Ishikawa (cell line): ENCODE results near the gene TMEFF2.

Experiments
- CEBPB ChIP-seq: IDR thresholded peaks from 2 replicates; pipeline ENCODE4 v1.6.1; 2012
- CREB1 ChIP-seq: IDR thresholded peaks from 2 replicates; pipeline ENCODE4 v1.6.1; 2012; ENCODE audit warnings: low read depth
- EGR1 ChIP-seq: IDR thresholded peaks from 2 replicates; pipeline ENCODE4 v1.6.1; 2012
- EP300 ChIP-seq: IDR thresholded peaks from 2 replicates; pipeline ENCODE4 v1.6.1; 2012; ENCODE audit warnings: borderline replicate concordance
- FOXM1 ChIP-seq: IDR thresholded peaks from 2 replicates; pipeline ENCODE4 v1.6.1; 2012; ENCODE audit warnings: low read depth, borderline replicate concordance
- NFIC ChIP-seq: IDR thresholded peaks from 2 replicates; pipeline ENCODE4 v1.6.1; 2012
- RAD21 ChIP-seq: IDR thresholded peaks from 2 replicates; pipeline ENCODE4 v1.6.1; 2012; ENCODE audit warnings: low read depth
- TAF1 ChIP-seq: IDR thresholded peaks from 2 replicates; pipeline ENCODE4 v1.6.1; 2012; ENCODE audit warnings: low read depth, mild to moderate bottlenecking
- TCF12 ChIP-seq: IDR thresholded peaks from 2 replicates; pipeline ENCODE4 v1.6.1; 2012; ENCODE audit warnings: low read depth
- TEAD4 ChIP-seq: IDR thresholded peaks from 2 replicates; pipeline ENCODE4 v1.6.1; 2012
- YY1 ChIP-seq: IDR thresholded peaks from 2 replicates; pipeline ENCODE4 v1.6.1; 2012; ENCODE audit warnings: low read depth
- ZBTB7A ChIP-seq: IDR thresholded peaks from 2 replicates; pipeline ENCODE4 v1.6.1; 2012; ENCODE audit warnings: low read depth
- TF ChIP-seq, protein P1 (sequence below): IDR thresholded peaks from 2 replicates; pipeline ENCODE4 v1.6.1; 2012
- TF ChIP-seq, protein P2 (sequence below): IDR thresholded peaks from 2 replicates; pipeline ENCODE4 v1.6.1; 2012
- TF ChIP-seq, protein P3 (sequence below): IDR thresholded peaks from 2 replicates; pipeline ENCODE4 v1.6.1; 2012; ENCODE audit warnings: low read depth, mild to moderate bottlenecking

The TMEFF2 gene

DNA sequence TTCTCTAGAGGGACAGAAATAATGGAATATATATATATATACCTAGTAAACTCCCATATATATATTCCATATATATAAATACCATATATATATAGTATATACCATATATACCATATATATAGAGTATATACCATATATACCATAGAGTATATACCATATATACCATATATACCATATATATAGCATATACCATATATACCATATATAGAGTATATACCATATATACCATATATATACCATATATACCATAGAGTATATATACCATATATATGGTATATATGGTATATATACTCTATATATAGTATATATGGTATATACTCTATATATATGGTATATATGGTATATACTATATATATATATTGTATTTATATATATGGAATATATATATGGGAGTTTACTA lies 285.9 kb downstream of the TMEFF2 start:
- TF ChIP-seq EGR1 (no peak), TCF12 (no peak), FOXM1 (no peak), YY1 (no peak), ZBTB7A (no peak), EP300 (no peak), CEBPB (no peak), TAF1 (no peak), TEAD4 (no peak)
- TF ChIP-seq, protein P1, sequence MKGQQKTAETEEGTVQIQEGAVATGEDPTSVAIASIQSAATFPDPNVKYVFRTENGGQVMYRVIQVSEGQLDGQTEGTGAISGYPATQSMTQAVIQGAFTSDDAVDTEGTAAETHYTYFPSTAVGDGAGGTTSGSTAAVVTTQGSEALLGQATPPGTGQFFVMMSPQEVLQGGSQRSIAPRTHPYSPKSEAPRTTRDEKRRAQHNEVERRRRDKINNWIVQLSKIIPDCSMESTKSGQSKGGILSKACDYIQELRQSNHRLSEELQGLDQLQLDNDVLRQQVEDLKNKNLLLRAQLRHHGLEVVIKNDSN, result no peak
- TF ChIP-seq, protein P2, sequence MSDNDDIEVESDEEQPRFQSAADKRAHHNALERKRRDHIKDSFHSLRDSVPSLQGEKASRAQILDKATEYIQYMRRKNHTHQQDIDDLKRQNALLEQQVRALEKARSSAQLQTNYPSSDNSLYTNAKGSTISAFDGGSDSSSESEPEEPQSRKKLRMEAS, result no peak
- TF ChIP-seq, protein P3, sequence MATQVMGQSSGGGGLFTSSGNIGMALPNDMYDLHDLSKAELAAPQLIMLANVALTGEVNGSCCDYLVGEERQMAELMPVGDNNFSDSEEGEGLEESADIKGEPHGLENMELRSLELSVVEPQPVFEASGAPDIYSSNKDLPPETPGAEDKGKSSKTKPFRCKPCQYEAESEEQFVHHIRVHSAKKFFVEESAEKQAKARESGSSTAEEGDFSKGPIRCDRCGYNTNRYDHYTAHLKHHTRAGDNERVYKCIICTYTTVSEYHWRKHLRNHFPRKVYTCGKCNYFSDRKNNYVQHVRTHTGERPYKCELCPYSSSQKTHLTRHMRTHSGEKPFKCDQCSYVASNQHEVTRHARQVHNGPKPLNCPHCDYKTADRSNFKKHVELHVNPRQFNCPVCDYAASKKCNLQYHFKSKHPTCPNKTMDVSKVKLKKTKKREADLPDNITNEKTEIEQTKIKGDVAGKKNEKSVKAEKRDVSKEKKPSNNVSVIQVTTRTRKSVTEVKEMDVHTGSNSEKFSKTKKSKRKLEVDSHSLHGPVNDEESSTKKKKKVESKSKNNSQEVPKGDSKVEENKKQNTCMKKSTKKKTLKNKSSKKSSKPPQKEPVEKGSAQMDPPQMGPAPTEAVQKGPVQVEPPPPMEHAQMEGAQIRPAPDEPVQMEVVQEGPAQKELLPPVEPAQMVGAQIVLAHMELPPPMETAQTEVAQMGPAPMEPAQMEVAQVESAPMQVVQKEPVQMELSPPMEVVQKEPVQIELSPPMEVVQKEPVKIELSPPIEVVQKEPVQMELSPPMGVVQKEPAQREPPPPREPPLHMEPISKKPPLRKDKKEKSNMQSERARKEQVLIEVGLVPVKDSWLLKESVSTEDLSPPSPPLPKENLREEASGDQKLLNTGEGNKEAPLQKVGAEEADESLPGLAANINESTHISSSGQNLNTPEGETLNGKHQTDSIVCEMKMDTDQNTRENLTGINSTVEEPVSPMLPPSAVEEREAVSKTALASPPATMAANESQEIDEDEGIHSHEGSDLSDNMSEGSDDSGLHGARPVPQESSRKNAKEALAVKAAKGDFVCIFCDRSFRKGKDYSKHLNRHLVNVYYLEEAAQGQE, result no peak

DNA sequence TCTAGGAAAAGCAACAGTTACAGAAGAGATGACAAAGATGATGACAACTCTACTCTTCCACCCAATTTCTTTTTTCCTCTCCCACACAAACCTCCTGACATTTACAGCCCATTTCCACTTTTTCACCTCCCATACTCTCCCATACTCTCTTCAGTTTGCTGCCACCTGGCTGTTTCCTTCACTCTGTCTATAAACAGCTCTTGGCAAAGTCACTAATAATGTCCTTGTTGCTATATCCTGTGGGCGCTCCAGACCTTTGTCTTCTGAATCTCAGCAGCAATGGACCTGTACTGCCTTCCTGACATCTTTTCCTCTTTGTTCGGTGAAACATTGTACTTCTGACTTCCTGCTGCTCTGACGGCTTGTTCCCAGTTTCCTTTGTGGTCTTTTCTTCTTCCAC lies 287.2 kb downstream of the TMEFF2 start:
- no peak for TF ChIP-seq ZBTB7A
- no peak for TF ChIP-seq EGR1
- TF ChIP-seq, protein P1, result no peak
- no peak for TF ChIP-seq TCF12
- TF ChIP-seq, protein P3, result no peak
- no peak for TF ChIP-seq EP300
- TF ChIP-seq CREB1, result no peak
- TF ChIP-seq NFIC, result no peak
- TF ChIP-seq RAD21, result no peak
- TF ChIP-seq, protein P2, result no peak
- no peak for TF ChIP-seq CEBPB

DNA sequence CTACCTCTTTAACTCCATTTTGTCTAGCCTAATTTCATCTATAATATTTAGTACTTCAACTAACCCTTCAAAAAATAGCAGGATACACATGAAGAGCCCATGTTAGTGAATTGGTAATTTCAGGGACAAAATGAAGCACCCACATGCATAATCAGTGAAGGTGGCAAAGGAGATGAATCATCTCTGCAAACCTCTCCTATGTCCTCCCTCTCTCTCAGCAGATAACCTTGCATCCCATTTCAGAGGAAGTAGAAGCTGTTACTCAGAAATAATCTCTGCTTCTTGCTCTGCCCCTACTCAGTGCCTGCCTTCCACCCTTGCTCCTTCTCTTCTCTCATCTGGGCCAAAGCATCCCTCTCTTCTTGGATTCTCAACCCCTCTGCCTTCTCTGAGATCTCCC lies 287.6 kb downstream of the TMEFF2 start:
- TF ChIP-seq YY1 (no peak), TAF1 (no peak), TCF12 (no peak), EGR1 (no peak), RAD21 (no peak), ZBTB7A (no peak), CEBPB (no peak), CREB1 (no peak), NFIC (no peak), TEAD4 (no peak), FOXM1 (no peak)
- TF ChIP-seq, protein P3, result no peak

DNA sequence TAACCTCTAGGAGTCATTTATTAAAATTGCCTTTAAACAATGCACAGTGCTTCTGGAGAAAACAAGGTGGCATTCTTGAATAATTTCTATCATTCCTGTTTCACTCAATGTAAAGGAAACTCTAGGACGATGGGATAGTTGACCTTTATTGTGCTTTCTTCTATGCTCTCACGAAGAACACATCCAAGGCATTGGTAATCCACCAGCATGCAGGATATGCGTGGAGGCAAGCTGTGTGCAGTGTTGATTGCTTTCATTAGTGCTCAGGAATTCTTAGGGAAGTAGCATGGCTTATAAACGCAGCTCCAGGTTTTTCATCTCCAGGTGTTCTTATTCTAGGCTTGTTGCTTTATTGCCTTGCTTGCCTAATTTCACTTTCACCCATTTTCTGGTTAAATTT lies 289.4 kb downstream of the TMEFF2 start:
- TF ChIP-seq CREB1 (no peak), CEBPB (no peak), EP300 (no peak), TEAD4 (no peak), TAF1 (no peak)

DNA sequence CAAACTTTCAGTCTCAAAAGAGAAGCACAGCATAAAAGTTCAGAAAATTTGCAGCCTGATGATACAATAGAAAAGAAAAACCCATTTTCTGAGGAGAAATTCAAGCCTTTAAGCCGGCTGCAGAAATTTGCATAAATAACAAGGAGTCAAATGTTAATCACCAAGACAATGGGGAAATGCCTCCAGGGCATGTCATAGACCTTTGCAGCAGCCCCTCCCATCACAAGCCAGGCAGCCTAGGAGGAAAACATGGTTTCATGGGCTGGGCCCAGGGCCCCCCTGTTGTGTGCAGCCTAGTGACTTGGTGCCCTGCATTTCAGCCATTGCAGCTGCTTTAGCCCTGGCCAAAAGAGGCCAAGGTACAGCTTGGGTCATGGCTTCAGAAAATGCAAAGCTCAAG lies 293.7 kb downstream of the TMEFF2 start:
- TF ChIP-seq, protein P2, result no peak
- no peak for TF ChIP-seq RAD21
- TF ChIP-seq ZBTB7A, result no peak
- TF ChIP-seq EP300, result no peak
- TF ChIP-seq CEBPB, result no peak
- TF ChIP-seq YY1, result no peak
- no peak for TF ChIP-seq TCF12
- no peak for TF ChIP-seq TEAD4
- no peak for TF ChIP-seq NFIC
- TF ChIP-seq CREB1, result no peak
- no peak for TF ChIP-seq TAF1
- TF ChIP-seq, protein P1, result no peak
- TF ChIP-seq FOXM1, result no peak
- no peak for TF ChIP-seq EGR1
- TF ChIP-seq, protein P3, result no peak
